DMS79 treated with DMSO at 0.1 percent for 48 hours (cell line): ENCODE measurements around the gene PRAMEF5.
"Not testable (repeated sequence)": the region's sequence is repeated elsewhere in the genome, so short reads cannot be mapped to it uniquely, and the experiment has no call there.

Source experiments
- DNase-seq: peaks from one replicate; lab custom pipeline; 2025; lab: John Stamatoyannopoulos, UW

The PRAMEF5 gene

GRCh38 chr1:13277016-13277415, 23.0 kb downstream of the PRAMEF5 start:
- DNase-seq: not testable (repeated sequence)

GRCh38 chr1:13279617-13280016, 25.6 kb downstream of the PRAMEF5 start:
- not testable (repeated sequence) for DNase-seq

- not testable (repeated sequence) for DNase-seq
Measured at GRCh38 chr1:13285037-13285436, 31.0 kb downstream of the PRAMEF5 start, which contains the start of gene PRAMEF8. Gene PRAMEF8, minus strand, starts transcription at chr1:13285137. Its CDS starts 1,046 bp downstream, at chr1:13284091.

- DNase-seq: not testable (repeated sequence)
Measured at GRCh38 chr1:13289030-13289429, 35.0 kb downstream of the PRAMEF5 start.

GRCh38 chr1:13297216-13297931, 43.4 kb downstream of the PRAMEF5 start:
- not testable (repeated sequence) for DNase-seq

GRCh38 chr1:13298699-13299098, 44.7 kb downstream of the PRAMEF5 start:
- DNase-seq: not testable (repeated sequence)

- not testable (repeated sequence) for DNase-seq
Measured at GRCh38 chr1:13302197-13302596, 48.2 kb downstream of the PRAMEF5 start.

GRCh38 chr1:13303239-13303638, 49.2 kb downstream of the PRAMEF5 start, which contains the start of gene PRAMEF33:
Gene PRAMEF33, plus strand, starts transcription at chr1:13303539. Its CDS starts 2,416 bp downstream, at chr1:13305955.
- not testable (repeated sequence) for DNase-seq
